H9 (cell line): ENCODE data around the gene SH3GL1. TPM values are rescaled to one million over a fixed set of nuclear protein-coding genes. Genes with fewer than 3 reads are reported as not detected.

Source experiments
- DNase-seq: peaks from one replicate; pipeline ENCODE4 v3.0.0-alpha.2; 2017
- H2AFZ ChIP-seq: one replicate; pipeline ENCODE4 v1.6.1; 2013; ENCODE audit warnings: mild to moderate bottlenecking, low read length, control low read depth, moderate library complexity
- H2AK5ac ChIP-seq: 2 replicates; pipeline ENCODE4 v1.6.1; 2013; ENCODE audit warnings: low read length, control low read depth, mixed read lengths; ENCODE audit not compliant: insufficient read length
- H2BK120ac ChIP-seq: one replicate; pipeline ENCODE4 v1.6.1; 2013; ENCODE audit warnings: low read depth, mild to moderate bottlenecking, low read length, control low read depth, inconsistent platforms; ENCODE audit not compliant: poor library complexity, severe bottlenecking
- H2BK12ac ChIP-seq: 2 replicates; pipeline ENCODE4 v1.6.1; 2013; ENCODE audit warnings: low read length, control low read depth, mixed read lengths, low read depth; ENCODE audit not compliant: insufficient read length
- H2BK15ac ChIP-seq: 2 replicates; pipeline ENCODE4 v1.6.1; 2013; ENCODE audit warnings: low read depth, low read length, control low read depth
- H2BK20ac ChIP-seq: one replicate; pipeline ENCODE4 v1.6.1; 2013; ENCODE audit warnings: low read depth, mild to moderate bottlenecking, low read length, control low read depth, inconsistent platforms; ENCODE audit not compliant: poor library complexity, severe bottlenecking
- H2BK5ac ChIP-seq: 2 replicates; pipeline ENCODE4 v1.6.1; 2013; ENCODE audit warnings: low read length, control low read depth, mixed read lengths; ENCODE audit not compliant: insufficient read length
- H3K14ac ChIP-seq: 2 replicates; pipeline ENCODE4 v1.6.1; 2013; ENCODE audit warnings: low read length, control low read depth; ENCODE audit not compliant: insufficient read depth
- H3K18ac ChIP-seq: 2 replicates; pipeline ENCODE4 v1.6.1; 2013; ENCODE audit warnings: low read depth, mild to moderate bottlenecking, mixed read lengths, low read length, control low read depth; ENCODE audit not compliant: insufficient read length
- H3K23ac ChIP-seq: 2 replicates; pipeline ENCODE4 v1.6.1; 2013; ENCODE audit warnings: low read length, control low read depth, mixed read lengths, low read depth; ENCODE audit not compliant: insufficient read length
- H3K23me2 ChIP-seq: 2 replicates; pipeline ENCODE4 v1.6.1; 2013; ENCODE audit warnings: low read depth, mild to moderate bottlenecking, mixed read lengths, low read length, control low read depth; ENCODE audit not compliant: insufficient read length, poor library complexity, severe bottlenecking
- H3K27ac ChIP-seq: 2 replicates; pipeline ENCODE4 v1.5.1; 2013; ENCODE audit warnings: low read length, control low read depth, mixed read lengths, low read depth; ENCODE audit not compliant: insufficient read length
- H3K27me3 ChIP-seq: 2 replicates; pipeline ENCODE4 v1.6.1; 2013; ENCODE audit warnings: low read length, control low read depth, inconsistent platforms; ENCODE audit not compliant: insufficient read depth
- H3K4ac ChIP-seq: 2 replicates; pipeline ENCODE4 v1.6.1; 2013; ENCODE audit warnings: low read depth, mild to moderate bottlenecking, control low read depth, inconsistent platforms, low read length, moderate library complexity
- H3K4me1 ChIP-seq: 2 replicates; pipeline ENCODE4 v1.6.1; 2013; ENCODE audit warnings: low read length, control low read depth, inconsistent platforms; ENCODE audit not compliant: insufficient read depth
- H3K4me2 ChIP-seq: 2 replicates; pipeline ENCODE4 v1.6.1; 2013; ENCODE audit warnings: low read length, control low read depth, mixed read lengths; ENCODE audit not compliant: insufficient read length, insufficient read depth
- H3K56ac ChIP-seq: 2 replicates; pipeline ENCODE4 v1.6.1; 2013; ENCODE audit warnings: low read depth, mild to moderate bottlenecking, mixed read lengths, low read length, control low read depth; ENCODE audit not compliant: insufficient read length
- H3K79me1 ChIP-seq: 2 replicates; pipeline ENCODE4 v1.6.1; 2013; ENCODE audit warnings: low read depth, mild to moderate bottlenecking, moderate library complexity, low read length, control low read depth, inconsistent platforms; ENCODE audit not compliant: insufficient read depth, poor library complexity, severe bottlenecking
- H3K79me2 ChIP-seq: 2 replicates; pipeline ENCODE4 v1.6.1; 2013; ENCODE audit warnings: low read length, control low read depth, inconsistent platforms; ENCODE audit not compliant: insufficient read depth
- H3K9ac ChIP-seq: 2 replicates; pipeline ENCODE4 v1.6.1; 2013; ENCODE audit warnings: low read length, control low read depth, mixed read lengths; ENCODE audit not compliant: insufficient read length; ENCODE audit errors: extremely low read depth
- H3K9me3 ChIP-seq: one replicate; pipeline ENCODE4 v1.6.1; 2013; ENCODE audit warnings: low read depth, low read length, inconsistent platforms; ENCODE audit not compliant: control insufficient read depth
- H3T11ph ChIP-seq: one replicate; pipeline ENCODE4 v1.6.1; 2013; ENCODE audit warnings: mild to moderate bottlenecking, low read length, control low read depth, inconsistent platforms
- H4K20me1 ChIP-seq: one replicate; pipeline ENCODE4 v1.6.1; 2013; ENCODE audit not compliant: control insufficient read depth, insufficient read length, insufficient read depth
- H4K5ac ChIP-seq: 2 replicates; pipeline ENCODE4 v1.6.1; 2013; ENCODE audit warnings: low read depth, mild to moderate bottlenecking, mixed read lengths, low read length, control low read depth; ENCODE audit not compliant: insufficient read length
- H4K8ac ChIP-seq: replicated peaks from 2 replicates; pipeline ENCODE4 v1.6.1; 2013; ENCODE audit warnings: low read length, control low read depth, mixed read lengths, low read depth; ENCODE audit not compliant: insufficient read length
- H4K91ac ChIP-seq: 2 replicates; pipeline ENCODE4 v1.6.1; 2013; ENCODE audit warnings: low read depth, mild to moderate bottlenecking, moderate library complexity, mixed read lengths, low read length, control low read depth; ENCODE audit not compliant: insufficient read length
- H3K27ac Mint-ChIP-seq, 3 experiments: 2 replicates in 2 of 3; 3 replicates in 1 of 3; pipeline ENCODE4 v1.8.0; 2020 to 2021; ENCODE audit warnings: mixed read lengths in 3 of 3, mild to moderate bottlenecking in 1 of 3, moderate library complexity in 1 of 3
- H3K27me3 Mint-ChIP-seq: 2 replicates; pipeline ENCODE4 v1.8.0; 2021; ENCODE audit warnings: low read depth, mild to moderate bottlenecking, moderate library complexity, mixed read lengths
- H3K36me3 Mint-ChIP-seq, 3 experiments: 2 replicates in 2 of 3; 3 replicates in 1 of 3; pipeline ENCODE4 v1.8.0; 2020 to 2021; ENCODE audit warnings: low read depth in 3 of 3, mixed read lengths in 3 of 3; ENCODE audit not compliant: insufficient read depth in 1 of 3
- H3K4me1 Mint-ChIP-seq, 2 experiments: 2 replicates each; pipeline ENCODE4 v1.8.0; 2020; ENCODE audit warnings: mixed read lengths in 2 of 2
- H3K4me3 Mint-ChIP-seq, 2 experiments: 2 replicates in 1 of 2; 3 replicates in 1 of 2; pipeline ENCODE4 v1.8.0; 2020 to 2021; ENCODE audit warnings: mild to moderate bottlenecking in 2 of 2, mixed read lengths in 2 of 2, moderate library complexity in 1 of 2
- H3K9me3 Mint-ChIP-seq, 2 experiments: 2 replicates in 1 of 2; 3 replicates in 1 of 2; pipeline ENCODE4 v1.8.0; 2020; ENCODE audit warnings: mild to moderate bottlenecking in 2 of 2, mixed read lengths in 2 of 2, moderate library complexity in 1 of 2
- WGBS: extraction: QIAGEN DNeasy Blood & Tissue Kit; methylation state at CpG from one replicate; pipeline ENCODE4 v1.1.7; 2013; ENCODE audit warnings: missing lambda C conversion rate, low lambda C conversion rate, mixed read lengths; ENCODE audit not compliant: insufficient read length; ENCODE audit errors: extremely low coverage; 5-methylcytosine and 5-hydroxymethylcytosine counted together
- total RNA-seq: library from RNA; stranded (reverse); gene quantifications from 2 replicates; pipeline ENCODE4 v1.2.1, GENCODE V29; 2021
- TF ChIP-seq, protein P1 (sequence below): fragments of 200-600 bp; sonication (generic); conservative IDR thresholded peaks from 3 replicates; pipeline ENCODE4 v1.8.0; 2021; ENCODE audit warnings: antibody characterized with exemption, mild to moderate bottlenecking

SH3GL1 gene
- total RNA-seq, 1 experiment from 2014 or later = 85.5 TPM

DNA sequence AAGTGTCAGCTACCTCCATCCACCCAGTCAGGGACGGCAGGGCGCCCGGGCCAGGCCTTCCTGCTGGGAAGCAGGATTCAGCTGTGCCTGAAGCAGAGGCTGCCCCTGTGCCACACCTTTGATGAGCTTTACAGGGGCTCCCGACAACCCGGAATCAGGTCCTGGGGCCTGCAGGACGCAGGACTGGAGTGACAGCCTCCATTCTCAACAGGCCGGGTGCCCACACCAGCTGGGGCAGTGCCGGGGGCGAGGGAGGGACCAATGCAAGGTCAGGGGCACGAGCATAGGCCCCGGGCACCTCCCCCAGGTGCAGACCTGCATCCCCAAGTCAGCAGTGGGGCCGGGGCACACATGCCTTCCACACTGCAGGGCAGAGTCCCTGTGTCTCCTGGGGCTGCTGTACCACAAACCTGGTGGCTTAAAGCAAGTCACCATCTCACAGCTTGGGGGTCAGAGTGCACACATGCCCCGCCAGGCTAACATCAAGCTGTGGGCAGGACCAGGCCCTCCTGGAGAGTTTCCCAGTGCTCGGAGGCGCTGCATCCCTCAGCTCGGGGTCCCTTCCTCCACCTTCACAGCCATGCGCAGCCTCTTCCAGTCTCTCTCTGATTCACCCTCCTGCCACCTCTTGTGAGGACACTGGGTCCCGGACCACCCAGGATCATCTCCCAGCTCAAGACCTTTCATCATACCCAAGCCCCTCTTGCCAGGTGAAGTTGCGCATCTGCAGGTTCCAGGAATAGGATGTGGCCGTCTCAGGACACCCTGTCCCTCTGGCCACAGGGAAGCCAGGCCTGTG lies 43.8 kb upstream of the SH3GL1 start:
- H3K27ac Mint-ChIP-seq = peak overlapping the region in 2 of 3 experiments; percentile 82 to 87; a peak in 3 of 7 replicates
- Histone ChIP-seq H2BK12ac (no peak overlapping the region), H2AK5ac (no peak overlapping the region), H2AFZ (no peak overlapping the region), H3K56ac (no peak overlapping the region), H3K4ac (no peak overlapping the region), H3T11ph (no peak overlapping the region), H3K14ac (no peak overlapping the region; the same call in 1 of the 2 replicates), H3K79me2 (no peaks in the 10 kb centered on the region), H3K4me2 (no peak overlapping the region), H2BK20ac (no peak overlapping the region), H3K23ac (no peak overlapping the region), H2BK120ac (no peak overlapping the region), H4K5ac (no peak overlapping the region), H3K23me2 (no peaks in the 10 kb centered on the region), H3K9me3 (no peaks in the 10 kb centered on the region), H3K9ac (no peak overlapping the region), H4K20me1 (peaks cover 2% of the 10 kb centered on the region), H2BK15ac (no peak overlapping the region), H3K18ac (no peak overlapping the region), H3K79me1 (no peaks in the 10 kb centered on the region), H3K27ac (no peak overlapping the region), H3K27me3 (no peaks in the 10 kb centered on the region), H3K4me1 (no peaks in the 10 kb centered on the region), H4K8ac (no peak overlapping the region), H4K91ac (no peak overlapping the region), H2BK5ac (no peak overlapping the region)
- no CpG with 5 or more reads among the region's 20 CpGs for WGBS
- H3K36me3 Mint-ChIP-seq = peaks cover 24 to 62% (median 53%) of the 10 kb centered on the region in 3 experiments
- H3K9me3 Mint-ChIP-seq = no peaks in the 10 kb centered on the region
- H3K4me1 Mint-ChIP-seq = 0 out of 4 replicates have a peak, but pooled peaks cover 0 to 5% of the 10 kb centered on the region in 2 experiments
- H3K27me3 Mint-ChIP-seq = no peaks in the 10 kb centered on the region; the same call in 1 of the 2 replicates
- TF ChIP-seq, protein P1, sequence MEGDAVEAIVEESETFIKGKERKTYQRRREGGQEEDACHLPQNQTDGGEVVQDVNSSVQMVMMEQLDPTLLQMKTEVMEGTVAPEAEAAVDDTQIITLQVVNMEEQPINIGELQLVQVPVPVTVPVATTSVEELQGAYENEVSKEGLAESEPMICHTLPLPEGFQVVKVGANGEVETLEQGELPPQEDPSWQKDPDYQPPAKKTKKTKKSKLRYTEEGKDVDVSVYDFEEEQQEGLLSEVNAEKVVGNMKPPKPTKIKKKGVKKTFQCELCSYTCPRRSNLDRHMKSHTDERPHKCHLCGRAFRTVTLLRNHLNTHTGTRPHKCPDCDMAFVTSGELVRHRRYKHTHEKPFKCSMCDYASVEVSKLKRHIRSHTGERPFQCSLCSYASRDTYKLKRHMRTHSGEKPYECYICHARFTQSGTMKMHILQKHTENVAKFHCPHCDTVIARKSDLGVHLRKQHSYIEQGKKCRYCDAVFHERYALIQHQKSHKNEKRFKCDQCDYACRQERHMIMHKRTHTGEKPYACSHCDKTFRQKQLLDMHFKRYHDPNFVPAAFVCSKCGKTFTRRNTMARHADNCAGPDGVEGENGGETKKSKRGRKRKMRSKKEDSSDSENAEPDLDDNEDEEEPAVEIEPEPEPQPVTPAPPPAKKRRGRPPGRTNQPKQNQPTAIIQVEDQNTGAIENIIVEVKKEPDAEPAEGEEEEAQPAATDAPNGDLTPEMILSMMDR = no peak
- no peak for DNase-seq
- no peak overlapping the region for H3K4me3 Mint-ChIP-seq
